Heart left ventricle (tissue), 13 donors: ENCODE results near the gene VWA2.

Experiments used
- CTCF ChIP-seq, 12 donors: fragments of 200-600 bp; sonication (generic) in 4 of 12; IDR thresholded peaks; one replicate each; pipeline versions ENCODE4 v1.5.0 to v1.8.0; 2018 to 2022; ENCODE audit warnings: antibody characterized with exemption in 12 of 12, mild to moderate bottlenecking in 5 of 12
- POLR2A ChIP-seq, 2 donors: fragments of 450-650 bp; IDR thresholded peaks; one replicate each; pipeline ENCODE4 v1.6.1; 2017; ENCODE audit warnings: antibody characterized with exemption in 2 of 2, mild to moderate bottlenecking in 2 of 2, moderate library complexity in 2 of 2
- donor health status: ischemic (EF 13 %, LVEDD 7.1; RV severe dilation, severe dysfunction).
- donor health status: DM: no; HTN: yes; CAD: no.
- donor health status: DM: no; HTN: no; CAD: no.
- donor health status: ischemic (EF 25% LVEDD 6.9; RV normal size, moderate dysfunction).
- donor health status: ischemic (EF 25% LVEDD 5.7; RV mildly dilated, moderate dysfunction).
- donor health status: ischemic (EF 35%, LVEDD 5.7; RV mildly dilated, moderate dysfunction).
- donor health status: nonischemic (EF 11% LVEDD 7.7; RV severe dilation, severe dysfunction).
- donor health status: DM: yes; HTN: yes; CAD: no.
- donor health status: PGD.
- donor health status: ischemic (EF 29% LVEDD 5.4; RV normal size, mild dysfunction).
- donor health status: nonischemic (EF 23%, LVEDD 6.1; RV moderate dilation, normal function).

DNA sequence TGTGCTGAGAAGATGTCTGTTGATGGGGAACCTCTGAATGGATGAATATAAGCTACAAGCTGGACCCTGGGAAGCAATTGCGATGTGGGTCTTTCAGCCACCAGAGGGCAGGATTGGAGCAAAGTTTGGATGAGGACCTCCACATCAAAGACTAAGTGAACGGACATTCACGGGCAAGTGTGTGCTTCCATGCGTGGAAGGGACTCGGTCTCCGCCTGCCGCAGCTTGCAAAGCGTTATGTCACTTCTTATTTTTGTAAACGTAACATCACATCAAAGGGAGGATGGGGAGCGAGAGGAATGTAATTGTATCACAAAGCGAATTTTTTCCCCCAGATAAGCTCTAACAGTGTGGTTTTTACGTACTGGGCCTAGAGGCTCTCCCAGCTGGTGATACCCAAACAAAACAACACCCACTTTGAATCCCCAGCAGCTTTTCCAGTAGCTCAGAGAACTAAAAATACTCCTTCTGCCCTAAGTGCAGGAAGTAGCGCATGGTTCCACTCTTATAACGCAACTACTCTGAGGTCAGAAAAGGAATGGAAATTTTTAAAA, 65.0 kb downstream of the VWA2 start:
- peak; percentile 56 to 91 (median 79) for TF ChIP-seq CTCF (IDR thresholded peaks at IDR 0.05)
- no peak for TF ChIP-seq POLR2A (IDR thresholded peaks at IDR 0.05)
